Ureter (tissue), 1 donor: ENCODE measurements around the gene LENG8. TPM values are rescaled to one million over a fixed set of nuclear protein-coding genes. Genes with fewer than 3 reads are reported as not detected.

Source experiments
- DNase-seq: peaks from one replicate; pipeline ENCODE4 v3.0.0-alpha.2; 2020; ENCODE audit warnings: low spot score
- total RNA-seq: library from RNA; stranded (reverse); gene quantifications from one replicate; pipeline ENCODE4 v1.2.4, GENCODE V29; 2023
- donor health status: DM: yes; HTN: yes; CAD: no.

The LENG8 gene
- total RNA-seq, 1 donor from 2014 or later = 269 TPM

DNA sequence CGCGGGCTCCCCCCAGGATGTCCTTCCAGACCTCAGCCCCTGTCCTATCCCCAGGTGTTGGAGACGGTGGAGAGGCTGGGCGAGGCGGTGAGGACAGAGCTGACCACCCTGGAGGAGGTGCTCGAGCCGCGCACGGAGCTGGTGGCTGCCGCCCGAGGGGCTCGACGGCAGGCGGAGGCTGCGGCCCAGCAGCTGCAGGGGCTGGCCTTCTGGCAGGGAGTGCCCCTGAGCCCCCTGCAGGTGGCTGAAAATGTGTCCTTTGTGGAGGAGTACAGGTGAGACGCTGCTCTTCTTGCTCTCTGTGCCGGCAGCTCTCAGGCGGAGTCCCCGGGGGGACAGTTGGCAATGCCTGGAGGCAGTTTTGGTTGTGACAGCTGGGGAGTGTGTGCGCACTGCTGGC is 26.9 kb upstream of the LENG8 start:
- no peak for DNase-seq

DNA sequence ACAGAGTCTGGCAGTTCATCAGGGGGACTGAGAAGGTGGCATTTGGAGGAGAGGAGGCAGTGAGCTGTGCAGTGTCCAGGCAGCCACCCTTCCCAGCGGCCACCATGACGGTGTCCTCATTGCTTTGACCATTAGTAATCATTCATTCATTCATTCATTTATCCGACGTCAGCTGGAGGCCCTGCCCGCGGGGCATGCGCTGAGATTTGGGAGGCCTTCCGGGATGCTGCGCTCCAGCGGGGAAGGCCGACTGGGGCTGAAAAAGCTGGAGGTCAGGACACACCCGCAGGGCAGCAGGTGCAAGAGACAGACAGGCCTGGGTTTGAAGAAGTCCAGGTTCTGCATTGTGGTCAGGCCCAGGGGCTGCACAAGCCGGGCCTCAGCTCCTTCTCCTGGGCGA is 24.8 kb upstream of the LENG8 start:
- no peak for DNase-seq

DNA sequence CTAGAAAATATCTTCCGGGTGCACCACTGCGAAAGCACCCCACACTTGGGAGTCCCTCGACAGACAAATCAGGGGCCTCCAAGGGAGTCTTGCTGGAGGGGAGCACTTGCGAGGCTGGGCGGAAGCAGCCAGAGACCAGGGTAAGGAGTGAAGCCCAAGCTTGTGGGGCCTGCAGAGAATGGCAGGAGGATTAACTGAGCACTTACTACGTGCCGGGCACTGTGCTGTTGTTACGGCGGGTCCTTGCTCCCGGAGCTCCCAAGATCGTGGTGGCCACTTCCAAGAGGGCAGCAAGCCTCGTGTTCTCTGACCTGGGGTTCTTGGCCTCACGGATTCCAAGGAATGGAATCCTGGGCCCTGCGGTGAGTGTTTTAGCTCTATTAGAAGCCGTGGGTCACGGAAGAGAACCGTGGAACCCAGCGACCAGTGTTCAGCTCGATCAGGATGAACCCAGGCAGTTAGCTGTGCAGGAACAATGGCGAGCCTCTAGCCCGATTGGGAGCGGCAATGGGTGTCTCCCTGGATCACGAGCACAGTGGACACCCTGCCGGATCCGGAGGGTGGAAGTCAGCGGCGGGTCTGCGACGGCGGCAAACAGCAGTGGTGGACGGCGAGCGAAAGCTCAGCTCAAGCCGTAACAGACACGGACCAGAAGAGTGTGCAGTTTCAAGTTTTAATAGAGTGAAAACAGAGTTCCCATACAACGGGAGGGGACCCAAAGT is 24.2 kb upstream of the LENG8 start:
- no peak for DNase-seq

DNA sequence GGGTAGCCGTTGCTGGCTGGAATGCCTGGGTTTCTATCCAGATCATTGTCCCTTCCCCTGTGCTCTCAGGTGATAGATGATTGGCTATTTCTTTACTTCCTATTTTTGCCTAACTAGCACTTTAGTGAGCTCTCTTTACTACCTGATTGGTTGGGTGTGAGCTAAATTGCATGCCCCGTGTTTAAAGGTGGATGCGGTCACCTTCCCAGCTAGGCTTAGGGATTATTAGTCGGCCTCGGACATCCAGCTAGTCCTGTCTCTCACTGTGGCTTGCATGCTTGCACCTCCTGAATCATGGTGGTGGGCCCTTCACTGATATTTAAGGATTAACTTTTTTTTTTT is 23.6 kb upstream of the LENG8 start:
- no peak for DNase-seq

DNA sequence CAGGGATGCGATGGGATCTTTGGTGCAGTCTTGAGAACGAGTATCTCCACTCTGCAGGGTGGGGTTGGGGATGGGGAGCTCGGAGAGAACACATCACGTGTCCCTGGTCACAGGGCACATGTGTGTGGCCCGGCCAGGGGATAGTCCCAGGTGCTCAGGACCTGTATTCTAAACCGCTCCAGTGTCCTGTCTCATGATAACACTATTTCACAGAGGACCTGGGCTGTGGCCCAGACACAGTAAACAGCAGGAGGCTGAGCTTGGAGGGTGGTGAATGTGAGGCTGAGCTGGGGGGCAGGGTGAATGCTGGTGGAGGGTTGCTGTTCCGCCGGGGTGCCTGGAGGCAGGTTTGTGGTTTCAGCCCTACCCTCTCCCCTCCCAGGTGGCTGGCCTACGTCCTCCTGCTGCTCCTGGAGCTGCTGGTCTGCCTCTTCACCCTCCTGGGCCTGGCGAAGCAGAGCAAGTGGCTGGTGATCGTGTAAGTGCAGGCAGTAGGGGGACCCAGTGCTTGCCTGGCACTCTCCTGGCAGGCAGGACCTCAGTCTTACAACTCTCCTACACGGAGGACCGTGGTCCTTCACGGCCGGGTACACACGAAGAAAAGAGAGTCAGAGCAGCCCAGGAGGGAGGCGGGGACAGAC is 22.6 kb upstream of the LENG8 start:
- DNase-seq = no peak

DNA sequence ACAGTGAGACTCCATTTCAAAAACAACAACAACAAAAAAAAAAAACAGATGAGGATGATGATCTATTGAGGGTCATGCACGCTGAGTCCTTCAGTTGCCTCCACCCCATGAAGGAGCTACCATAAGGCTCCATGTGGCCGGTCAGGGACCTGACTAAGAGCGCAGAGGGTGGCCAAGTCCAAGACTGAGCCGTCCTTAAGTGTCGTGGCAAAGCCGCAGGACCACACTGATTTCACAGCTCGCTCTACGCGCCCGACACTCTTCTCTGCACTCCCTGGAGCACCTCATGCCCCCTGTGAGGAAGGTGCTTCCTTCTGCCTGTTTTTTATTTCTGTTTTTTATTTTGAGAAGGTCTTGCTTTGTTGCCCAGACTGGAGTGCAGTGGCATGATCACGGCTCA is 21.4 kb upstream of the LENG8 start:
- DNase-seq = no peak

DNA sequence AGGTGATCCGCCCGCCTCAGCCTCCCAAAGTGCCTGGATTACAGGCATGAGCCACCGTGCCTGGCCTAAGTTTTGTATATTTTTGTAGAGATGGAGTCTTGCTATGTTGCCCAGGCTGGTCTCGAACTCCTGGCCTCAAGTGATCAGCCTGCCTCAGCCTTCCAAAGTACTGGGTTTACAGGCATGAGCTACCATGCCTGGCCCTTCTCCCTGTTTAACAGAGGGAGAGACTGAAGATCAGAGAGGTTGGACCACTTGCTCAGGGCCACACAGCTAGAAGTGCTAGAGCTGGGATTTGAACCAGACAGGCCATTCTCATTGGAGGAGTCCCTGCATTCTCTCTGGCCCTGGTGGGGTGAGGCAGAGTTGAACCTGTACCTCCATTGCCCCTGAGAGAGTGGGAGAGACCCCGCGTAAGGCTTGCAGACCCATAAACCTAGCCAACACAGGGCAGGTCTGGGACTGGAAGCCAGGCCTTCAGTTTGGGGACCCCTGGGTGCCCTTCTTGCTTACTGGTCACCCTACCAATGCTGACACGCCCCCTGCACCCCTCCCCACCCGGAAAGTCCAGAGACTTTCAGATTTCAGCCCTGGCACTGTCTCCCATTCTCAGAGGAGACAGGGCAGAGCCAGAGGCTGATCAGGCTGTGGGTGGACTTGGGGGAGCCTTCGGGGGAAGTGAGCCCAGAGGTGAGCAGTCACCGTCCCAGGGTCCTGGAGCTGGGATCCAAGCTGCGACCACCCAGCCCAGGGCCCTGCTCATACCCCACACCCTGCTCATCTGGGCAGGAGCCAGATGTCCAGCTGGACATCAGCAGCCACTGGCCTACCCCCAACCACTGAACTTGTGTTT is 20.4 kb upstream of the LENG8 start:
- DNase-seq = no peak

DNA sequence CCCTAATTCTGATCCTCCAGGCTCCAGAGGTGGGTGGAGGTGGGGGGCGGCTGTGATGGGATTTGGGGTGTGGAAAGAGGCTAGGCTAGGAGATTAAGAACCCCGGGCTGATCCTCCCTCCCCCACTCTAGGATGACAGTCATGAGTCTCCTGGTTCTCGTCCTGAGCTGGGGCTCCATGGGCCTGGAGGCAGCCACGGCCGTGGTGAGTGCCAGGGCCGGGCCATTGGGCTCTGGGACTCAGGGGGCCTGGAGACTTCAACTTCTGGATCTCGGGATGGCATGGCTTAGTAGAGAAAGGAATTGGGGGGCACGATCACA is 19.9 kb upstream of the LENG8 start:
- DNase-seq = no peak

DNA sequence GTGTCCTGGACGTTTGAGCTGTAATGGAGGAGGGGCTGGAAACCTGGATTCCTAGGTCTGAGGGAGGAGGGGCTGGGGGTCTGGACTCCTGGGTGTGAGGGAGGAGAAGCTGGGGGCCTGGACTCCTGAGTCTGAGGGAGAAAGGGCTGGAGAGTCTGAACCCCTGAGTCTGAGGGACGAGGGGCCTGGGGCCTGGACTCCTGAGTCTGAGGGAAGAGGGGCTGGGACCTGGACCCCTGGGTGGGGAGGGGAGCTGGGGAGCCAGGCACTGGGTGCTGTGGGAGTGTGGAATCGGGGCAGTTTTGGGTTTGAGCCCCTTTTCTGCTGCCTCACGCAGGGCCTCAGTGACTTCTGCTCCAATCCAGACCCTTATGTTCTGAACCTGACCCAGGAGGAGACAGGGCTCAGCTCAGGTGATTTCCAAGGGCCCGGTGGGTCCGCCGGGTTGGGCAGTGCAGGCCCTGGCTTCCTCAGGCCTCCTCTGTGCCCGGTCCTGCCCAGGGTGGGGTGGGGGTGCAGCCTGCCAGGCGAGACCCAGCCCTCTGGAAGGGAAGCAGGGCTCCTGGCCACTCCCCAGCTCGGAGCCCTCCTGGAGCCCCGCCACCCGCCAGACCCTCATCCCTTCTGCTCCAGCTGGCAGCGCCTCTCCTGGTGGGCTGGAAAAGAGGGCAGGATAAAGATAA is 19.3 kb upstream of the LENG8 start:
- DNase-seq = no peak

DNA sequence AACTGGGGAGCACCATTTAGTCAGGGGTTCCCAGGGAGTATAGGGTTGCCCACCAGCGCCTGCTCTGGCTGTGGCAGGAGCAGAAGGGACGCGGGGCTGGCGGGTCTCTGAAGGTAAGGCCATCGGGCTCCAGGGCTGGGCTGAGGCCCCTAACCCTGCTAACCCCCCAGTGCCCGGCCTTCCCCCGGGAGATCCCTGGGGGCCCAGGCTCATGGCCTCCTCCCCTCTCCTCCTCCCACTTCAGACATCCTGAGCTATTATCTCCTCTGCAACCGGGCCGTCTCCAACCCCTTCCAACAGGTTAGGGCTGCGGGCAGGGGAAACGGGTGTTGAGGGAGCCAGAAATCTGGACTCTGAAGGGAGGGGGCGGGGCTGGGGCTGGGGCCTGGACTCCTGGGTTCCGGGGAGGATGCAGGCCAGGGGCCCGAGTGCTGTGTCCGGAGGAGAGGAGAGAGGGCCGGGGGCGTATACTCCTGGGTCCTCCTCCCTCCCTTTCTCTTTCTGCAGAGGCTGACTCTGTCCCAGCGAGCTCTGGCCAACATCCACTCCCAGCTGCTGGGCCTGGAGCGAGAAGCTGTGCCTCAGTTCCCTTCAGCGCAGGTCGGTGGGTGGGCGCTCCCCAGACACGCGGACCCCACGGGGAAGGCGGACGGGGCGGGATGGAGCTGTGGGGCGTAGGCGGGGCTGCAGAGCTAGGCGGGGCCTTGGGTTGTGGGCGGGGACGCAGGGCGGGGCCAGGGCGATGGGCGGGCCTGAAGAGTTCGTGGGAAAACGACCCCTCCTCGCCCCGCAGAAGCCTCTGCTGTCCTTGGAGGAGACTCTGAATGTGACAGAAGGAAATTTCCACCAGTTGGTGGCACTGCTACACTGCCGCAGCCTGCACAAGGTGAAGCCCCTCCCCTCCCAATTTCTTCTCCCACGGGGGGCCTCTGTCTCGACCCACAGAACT is 18.4 kb upstream of the LENG8 start:
- no peak for DNase-seq

DNA sequence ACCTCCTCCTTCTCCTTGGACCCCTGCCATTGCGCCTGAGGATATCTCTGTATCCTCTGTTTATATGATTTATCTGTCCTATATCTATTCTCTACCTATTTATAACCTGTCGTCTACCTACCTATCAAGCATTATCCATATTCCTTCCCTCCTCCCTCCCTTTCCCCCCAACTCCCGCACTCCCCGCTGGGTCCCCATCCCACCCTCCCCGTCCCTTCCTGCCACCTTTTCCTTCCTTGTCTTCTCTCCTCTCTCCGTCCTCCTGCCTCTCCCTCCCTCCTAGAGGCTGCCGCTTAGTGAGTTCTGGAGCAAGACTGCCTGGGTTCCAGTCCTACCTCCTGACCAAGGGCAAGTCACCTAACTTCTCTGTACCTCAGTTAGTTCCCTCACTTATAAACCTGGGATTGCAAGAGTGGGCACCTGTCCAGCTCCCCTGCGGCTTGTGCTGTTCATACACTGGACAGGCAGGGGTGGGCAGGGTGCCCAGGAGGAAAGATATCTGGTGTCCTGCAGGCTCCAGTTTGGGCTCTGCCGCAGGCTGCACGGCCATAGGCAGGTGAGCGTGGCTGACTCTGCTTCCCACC is 17.7 kb upstream of the LENG8 start:
- no peak for DNase-seq

DNA sequence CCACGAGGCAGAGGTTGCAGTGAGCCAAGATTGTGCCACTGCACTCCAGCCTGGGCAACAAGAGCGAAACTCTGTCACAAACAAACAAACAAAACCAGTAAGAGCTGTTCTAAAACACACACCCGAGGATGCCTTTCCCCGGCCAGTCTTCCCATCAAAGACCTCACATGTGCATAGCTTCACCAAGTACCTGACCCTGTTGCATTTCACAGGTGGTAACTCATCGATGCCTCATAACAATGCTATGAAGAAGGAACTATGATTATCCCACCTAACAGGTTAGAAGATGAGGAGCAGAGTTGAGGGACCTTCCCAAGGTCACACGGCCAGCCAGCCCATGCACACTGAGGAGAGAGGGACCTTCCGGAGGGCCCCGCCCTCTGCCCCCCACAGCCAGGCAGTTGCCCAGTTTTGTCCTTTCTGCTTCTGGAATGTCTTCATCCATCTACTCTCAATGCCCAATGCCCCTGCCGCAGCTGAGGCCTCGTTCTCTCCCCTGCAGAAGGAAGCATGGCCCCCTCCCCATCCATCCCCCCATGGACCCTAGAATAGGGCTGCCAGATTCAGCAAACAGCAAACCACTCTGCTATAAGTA is 16.8 kb upstream of the LENG8 start:
- DNase-seq = no peak

DNA sequence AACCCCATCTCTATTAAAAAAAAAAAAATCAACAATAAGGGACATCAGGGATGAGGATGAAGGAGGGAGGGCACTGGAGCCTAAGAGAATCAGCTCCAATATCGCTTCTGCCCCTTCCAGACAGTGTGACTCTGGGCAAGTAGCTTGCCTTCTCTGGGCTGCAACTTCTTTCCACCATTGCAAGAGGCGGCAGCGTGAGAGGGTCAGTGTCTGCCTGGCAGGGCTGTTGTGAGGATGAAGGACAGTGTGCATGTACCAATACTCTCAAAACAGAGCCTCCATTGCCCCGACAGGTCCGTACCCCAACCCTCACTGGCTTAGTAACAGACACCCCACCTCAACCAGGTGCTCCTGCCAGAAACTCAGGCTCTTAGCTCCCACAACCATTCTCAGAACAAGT is 15.3 kb upstream of the LENG8 start:
- DNase-seq = no peak

DNA sequence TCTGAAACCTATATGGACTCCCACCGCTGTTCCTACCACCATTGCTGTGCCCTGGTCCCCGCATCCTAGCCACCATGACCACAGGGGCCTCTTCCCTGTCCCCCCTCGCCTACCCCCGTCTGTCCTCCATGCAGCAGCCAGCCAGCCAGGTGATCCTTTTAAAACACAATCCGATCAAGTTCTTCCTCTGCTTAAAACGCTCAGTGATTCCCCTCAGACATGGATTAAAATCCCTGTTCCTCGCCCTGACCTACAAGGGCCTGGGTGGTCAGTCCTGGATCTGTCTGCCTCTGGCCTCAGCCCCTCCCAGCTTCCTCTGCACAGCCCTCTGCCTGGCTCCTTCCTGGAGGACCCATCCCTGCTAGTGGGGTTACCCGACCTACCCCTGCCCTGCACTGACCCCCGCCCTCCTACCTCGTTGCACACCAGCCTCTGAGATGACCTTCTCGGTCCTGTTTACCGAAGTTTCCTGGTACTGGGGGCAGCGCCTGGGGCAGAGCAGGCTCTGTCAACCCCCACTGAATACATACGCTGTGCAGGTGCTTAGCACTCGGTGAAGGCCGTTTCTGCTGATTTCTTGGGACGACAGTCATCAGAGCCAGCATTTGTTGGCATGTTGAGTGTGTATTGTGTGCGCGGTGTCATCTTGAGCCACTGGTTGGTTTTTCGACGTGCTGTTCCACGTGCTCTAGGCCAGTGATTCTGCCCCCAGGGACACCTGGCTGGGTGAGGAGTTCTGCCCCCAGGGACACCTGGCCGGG is 14.7 kb upstream of the LENG8 start:
- DNase-seq = no peak

DNA sequence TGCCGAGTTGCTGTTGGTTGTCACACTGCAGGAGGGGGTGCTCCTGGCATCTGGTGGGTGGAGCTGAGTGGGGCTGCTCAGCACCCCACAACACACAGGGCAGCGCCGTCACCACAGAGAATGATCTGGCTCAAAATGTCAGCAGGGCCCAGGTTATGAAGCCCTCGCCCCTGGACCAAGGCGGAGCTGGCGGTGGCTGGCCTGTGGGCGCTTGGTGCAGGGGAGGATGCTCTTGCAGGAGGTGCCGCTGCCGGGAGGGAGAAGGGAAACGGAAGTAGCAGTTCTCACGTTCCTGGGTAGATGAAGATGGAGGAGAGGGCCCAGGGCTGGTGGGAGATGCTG is 14.2 kb upstream of the LENG8 start:
- no peak for DNase-seq

DNA sequence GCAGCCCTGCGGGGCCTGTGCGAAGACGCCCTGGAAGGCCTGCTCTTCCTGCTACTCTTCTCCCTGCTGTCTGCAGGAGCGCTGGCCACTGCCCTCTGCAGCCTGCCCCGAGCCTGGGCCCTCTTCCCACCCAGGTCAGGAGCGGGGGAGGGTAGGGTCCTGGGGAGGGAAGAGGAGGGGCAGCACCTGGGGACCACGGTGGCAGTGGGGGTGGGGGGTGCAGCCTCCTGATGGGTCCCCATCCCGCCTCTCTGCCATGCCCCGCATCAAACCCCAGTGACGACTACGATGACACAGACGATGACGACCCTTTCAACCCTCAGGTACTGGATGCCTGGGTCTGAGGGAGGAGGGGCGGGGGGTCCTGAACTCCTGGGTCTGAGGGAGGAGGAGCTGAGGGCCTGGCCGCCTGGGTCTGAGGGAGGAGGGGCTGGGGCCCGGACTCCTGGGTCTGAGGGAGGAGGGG is 13.4 kb upstream of the LENG8 start:
- no peak for DNase-seq

DNA sequence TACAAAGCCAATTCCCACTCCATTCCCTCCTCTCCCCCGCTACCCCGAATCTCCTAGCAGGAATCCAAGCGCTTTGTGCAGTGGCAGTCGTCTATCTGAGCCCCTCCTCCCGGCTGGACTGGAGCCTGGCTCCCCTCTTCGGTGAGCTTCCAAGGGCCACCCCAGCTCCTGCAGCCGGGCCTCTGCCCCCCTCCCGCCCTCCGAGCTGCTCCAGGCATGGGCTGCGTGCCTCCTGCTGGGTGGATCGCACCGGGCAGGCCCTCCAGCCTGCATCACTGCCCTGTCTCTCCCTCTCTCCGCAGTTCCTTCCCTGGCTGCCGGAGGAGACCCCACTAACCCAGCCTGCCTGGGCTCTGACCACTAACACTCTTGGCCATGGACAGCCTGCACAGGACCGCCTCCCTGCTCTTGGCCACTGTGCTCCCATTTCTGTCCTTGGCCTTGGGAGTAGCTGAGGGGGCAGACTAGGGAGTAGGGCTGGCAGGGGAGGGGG is 12.9 kb upstream of the LENG8 start:
- no peak for DNase-seq

DNA sequence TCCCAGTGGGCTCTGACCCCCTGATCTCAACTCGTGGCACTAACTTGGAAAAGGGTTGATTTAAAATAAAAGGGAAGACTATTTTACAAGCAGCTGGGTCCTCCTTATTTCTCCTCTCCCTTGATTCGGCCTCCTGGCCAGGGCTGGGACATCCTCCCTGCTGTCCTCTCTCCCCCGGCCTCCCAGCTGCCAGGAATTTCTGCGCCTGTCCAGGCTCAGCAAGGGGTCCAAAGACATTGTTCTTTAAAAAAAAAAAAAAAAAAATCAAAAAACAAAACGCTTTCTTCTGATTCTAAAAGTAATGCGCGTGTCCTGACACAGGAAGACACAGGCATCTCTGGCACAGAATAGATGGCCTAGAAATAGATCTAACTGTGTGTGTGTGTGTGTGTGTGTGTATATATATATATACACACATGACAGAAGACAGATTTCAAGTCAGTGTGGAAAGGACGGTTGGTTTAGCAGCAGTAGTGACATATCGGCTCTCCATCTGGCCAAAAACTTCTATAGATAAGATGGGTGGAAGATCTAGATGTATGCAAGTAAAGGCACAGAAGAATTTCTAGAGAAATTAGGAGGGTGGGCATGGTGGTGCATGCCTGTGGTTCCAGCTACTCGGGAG is 12.3 kb upstream of the LENG8 start:
- DNase-seq = no peak

DNA sequence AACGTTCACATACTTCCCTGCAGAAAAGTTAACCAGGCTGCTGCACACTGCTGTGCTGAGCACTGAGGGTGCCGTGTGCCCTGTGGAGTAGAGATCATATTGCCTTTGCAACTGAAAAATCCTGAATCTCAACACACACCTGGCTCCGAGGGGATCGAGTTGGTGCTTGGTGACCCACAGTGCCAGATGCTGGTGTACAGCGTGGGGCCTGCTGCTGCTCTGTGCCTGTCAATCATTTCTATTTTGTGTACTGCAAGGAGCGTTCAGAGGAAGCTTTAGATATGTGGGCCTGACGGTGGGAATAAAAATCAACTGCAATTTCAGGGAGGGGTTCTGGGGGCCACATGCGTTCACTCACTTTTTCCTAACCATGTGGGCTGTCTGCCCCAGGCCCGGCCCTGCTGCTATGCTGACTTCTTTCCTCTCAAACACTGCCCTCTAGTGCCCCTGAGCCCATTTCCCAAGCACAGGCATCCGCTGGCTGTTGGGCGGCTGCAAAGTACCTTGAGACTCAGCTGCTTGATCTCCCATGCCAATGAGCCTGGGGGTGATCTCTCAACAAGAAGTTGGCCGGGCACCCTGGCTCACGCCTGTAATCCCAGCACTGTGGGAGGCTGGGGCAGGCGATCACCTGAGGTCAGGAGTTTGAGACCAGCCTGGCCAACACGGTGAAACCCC is 9.7 kb upstream of the LENG8 start:
- no peak for DNase-seq
